ENCODE data around the gene SURF6. TPM values are rescaled to one million over a fixed set of nuclear protein-coding genes. Genes with fewer than 3 reads are reported as not detected.
A peak's percentile ranks its signal among the peaks of the same experiment; 100 is the strongest.

The SURF6 gene
- total and polyA plus RNA-seq, 2 of the 8 experiments (the other 6 are each of a cell fraction or from before 2014, with no cell fraction given): 6.1 to 23.7 TPM

DNA sequence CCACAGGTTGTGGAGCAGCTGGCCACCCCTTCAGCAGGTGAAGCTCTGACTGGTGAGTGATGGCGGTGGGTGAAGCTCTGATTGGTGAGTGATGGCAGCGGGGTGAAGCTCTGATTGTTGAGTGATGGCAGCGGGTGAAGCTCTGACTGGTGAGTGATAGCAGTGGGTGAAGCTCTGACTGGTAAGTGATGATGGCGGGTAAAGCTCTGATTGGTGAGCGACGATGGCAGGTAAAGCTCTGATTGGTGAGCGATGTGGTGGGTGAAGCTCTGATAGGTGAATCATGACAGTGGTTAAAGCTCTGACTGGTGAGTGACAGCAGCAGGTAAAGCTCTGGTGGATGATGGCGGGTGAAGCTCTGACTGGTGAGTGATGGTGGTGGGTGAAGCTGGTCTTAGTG is 51.6 kb downstream of the SURF6 start:
- Histone ChIP-seq H3K23ac (ENCODE audit: insufficient read length) (no peak overlapping the region), H2BK20ac (ENCODE audit: low read length) (no peak overlapping the region), H3K23me2 (ENCODE audit: low read depth, low read length) (no peaks in the 10 kb centered on the region; the same call in 1 of the 2 replicates), H3K56ac (replicated peaks; ENCODE audit: insufficient read length, low read depth, low read length) (no peak overlapping the region), H3K9me3 (ENCODE audit: insufficient read depth in 2 of 2, low read depth in 1 of 2, low read length in 1 of 2) (peaks cover 12% of the 10 kb centered on the region in 2 experiments), H2AFZ (ENCODE audit: low read length) (no peak overlapping the region), H2BK15ac (ENCODE audit: low read length) (no peak overlapping the region), H4K5ac (ENCODE audit: insufficient read length, low read depth, low read length) (no peak overlapping the region), H3K4me1 (replicated peaks in 1 of 4; ENCODE audit: control insufficient read depth in 3 of 4, insufficient read depth in 4 of 4, low read length in 3 of 4) (no peaks in the 10 kb centered on the region), H4K8ac (ENCODE audit: extremely low read depth, insufficient read depth, low read length) (no peak overlapping the region), H3K4ac (replicated peaks; ENCODE audit: insufficient read length, low read depth, low read length) (no peak overlapping the region), H2BK12ac (ENCODE audit: low read depth, low read length) (no peak overlapping the region), H4K91ac (replicated peaks; ENCODE audit: insufficient read length, low read length) (no peak overlapping the region), H3K27ac (ENCODE audit: low read depth, low read length) (no peak overlapping the region), H3K36me3 (ENCODE audit: control insufficient read depth in 2 of 4, insufficient read depth in 4 of 4, low read length in 3 of 4) (no peaks in the 10 kb centered on the region), H2BK120ac (replicated peaks; ENCODE audit: low read depth, low read length) (no peak overlapping the region), H2BK5ac (ENCODE audit: low read depth, low read length) (no peak overlapping the region), H3K4me3 (ENCODE audit: extremely low read depth in 1 of 4, insufficient read depth in 2 of 4, low read depth in 3 of 4, low read length in 4 of 4) (no peak overlapping the region), H3K4me2 (ENCODE audit: insufficient read depth in 1 of 2, low read depth in 2 of 2, low read length in 2 of 2) (no peak overlapping the region), H3K14ac (ENCODE audit: insufficient read length) (no peak overlapping the region), H3K18ac (ENCODE audit: extremely low read depth, low read length) (no peak overlapping the region), H4K20me1 (replicated peaks in 1 of 2; ENCODE audit: control insufficient read depth in 1 of 2, insufficient read depth in 2 of 2, low read length in 2 of 2) (no peaks in the 10 kb centered on the region), H3K9ac (replicated peaks in 1 of 4; ENCODE audit: extremely low read depth in 1 of 4, low read depth in 3 of 4, low read length in 3 of 4) (no peak overlapping the region), H3K79me2 (ENCODE audit: control insufficient read depth in 1 of 2, insufficient read depth in 2 of 2, low read length in 2 of 2) (no peaks in the 10 kb centered on the region), H3K27me3 (replicated peaks in 1 of 4; ENCODE audit: control insufficient read depth in 3 of 4, extremely low read depth in 1 of 4, insufficient read depth in 3 of 4, low read length in 3 of 4) (no peaks in the 10 kb centered on the region; a peak in 1 of 7 replicates), H3K79me1 (ENCODE audit: low read depth, low read length) (no peaks in the 10 kb centered on the region), H2AK5ac (ENCODE audit: low read depth, low read length) (no peak overlapping the region)
- FAIRE-seq: no peak
- DNase-seq (ENCODE audit: low read depth in 1 of 2, low spot score in 2 of 2): no peak
- 83% methylated on average over 8 of the region's 8 CpGs; no CpG with 5 or more reads in 1 of the 2 experiments for WGBS, 2 experiments (ENCODE audit: extremely low coverage in 1 of 2, insufficient coverage in 1 of 2, insufficient read length in 1 of 2, insufficient replicate concordance in 2 of 2, low coverage in 1 of 2, low lambda C conversion rate in 2 of 2, missing lambda C conversion rate in 1 of 2)
- CTCF ChIA-PET (ENCODE audit: partially characterized antibody): interaction anchor here (0.9 kb wide), 1 partner anchor 45 kb away, joined by 4 read pairs; no protein-coding TSS in a partner anchor
- POLR2A ChIA-PET (ENCODE audit: partially characterized antibody): no interaction called here
- no peak for TF ChIP-seq HDAC6 (IDR thresholded peaks at IDR 0.05; ENCODE audit: low read depth, low read length)
- TF ChIP-seq, protein P1, sequence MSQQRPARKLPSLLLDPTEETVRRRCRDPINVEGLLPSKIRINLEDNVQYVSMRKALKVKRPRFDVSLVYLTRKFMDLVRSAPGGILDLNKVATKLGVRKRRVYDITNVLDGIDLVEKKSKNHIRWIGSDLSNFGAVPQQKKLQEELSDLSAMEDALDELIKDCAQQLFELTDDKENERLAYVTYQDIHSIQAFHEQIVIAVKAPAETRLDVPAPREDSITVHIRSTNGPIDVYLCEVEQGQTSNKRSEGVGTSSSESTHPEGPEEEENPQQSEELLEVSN (IDR thresholded peaks at IDR 0.05): peak; percentile 32; the same call in 1 of the 2 replicates
